Fibroblast of villous mesenchyme (primary cell): Measurements from ENCODE around the gene ANKRD31. TPM values are rescaled to one million over a fixed set of nuclear protein-coding genes. Genes with fewer than 3 reads are reported as not detected.
"Not testable (repeated sequence)": the region's sequence is repeated elsewhere in the genome, so short reads cannot be mapped to it uniquely, and the experiment has no call there.

Source experiments
- DNase-seq: peaks from one replicate; pipeline ENCODE4 v3.0.0-alpha.2; 2010; ENCODE audit warnings: low read depth
- H3K4me3 ChIP-seq: 2 replicates; pipeline ENCODE4 v1.5.1; 2011; ENCODE audit warnings: low read depth, mild to moderate bottlenecking, low read length
- CTCF ChIP-seq: IDR thresholded peaks from 2 replicates; pipeline ENCODE4 v1.5.1; 2012; ENCODE audit warnings: low read depth, mild to moderate bottlenecking, low read length; ENCODE audit not compliant: insufficient read depth
- total RNA-seq: library from RNA; depleted of rRNA; stranded (reverse); fragments of >200 nt; gene quantifications from 2 replicates; pipeline ENCODE4 v1.2.3, GENCODE V29; 2012

Gene ANKRD31
- total RNA-seq, 1 donor, result under 0.01 TPM

GRCh38 chr5:75277463-75277862 lies 40.8 kb upstream of the ANKRD31 start:
- DNase-seq, result no peak
- H3K4me3 ChIP-seq, result no peak overlapping the region
- no peak for TF ChIP-seq CTCF

GRCh38 chr5:75275756-75276155 lies 39.1 kb upstream of the ANKRD31 start:
- TF ChIP-seq CTCF, result no peak
- H3K4me3 ChIP-seq, result no peak overlapping the region
- no peak for DNase-seq

GRCh38 chr5:75275147-75275546 lies 38.5 kb upstream of the ANKRD31 start:
- H3K4me3 ChIP-seq, result no peak overlapping the region
- no peak for DNase-seq
- TF ChIP-seq CTCF, result no peak

- no peak for DNase-seq
- TF ChIP-seq CTCF, result no peak
- H3K4me3 ChIP-seq, result no peak overlapping the region
Measured at GRCh38 chr5:75274486-75274885, 37.8 kb upstream of the ANKRD31 start.

- DNase-seq, H3K4me3 ChIP-seq: not testable (repeated sequence)
Measured at GRCh38 chr5:75270605-75271004, 33.9 kb upstream of the ANKRD31 start.

GRCh38 chr5:75265731-75266130 lies 29.1 kb upstream of the ANKRD31 start:
- TF ChIP-seq CTCF, result peak; percentile 68
- peak; percentile 55 for DNase-seq
- no peak overlapping the region for H3K4me3 ChIP-seq

GRCh38 chr5:75262271-75262670 lies 25.6 kb upstream of the ANKRD31 start:
- no peak for TF ChIP-seq CTCF
- DNase-seq, result no peak
- no peak overlapping the region for H3K4me3 ChIP-seq
